Lower lobe of right lung (tissue), 2 donors: ENCODE data around the gene KIF27. TPM values are rescaled to one million over a fixed set of nuclear protein-coding genes. Genes with fewer than 3 reads are reported as not detected.
A peak's percentile ranks its signal among the peaks of the same experiment; 100 is the strongest.

Source experiments
- ATAC-seq, 2 donors: fragments of 200-7000 bp; cut with Tn5 transposase; one replicate each; pipeline ENCODE4 v1.9.1; 2020 to 2022; ENCODE audit warnings: mild to moderate bottlenecking in 2 of 2, moderate library complexity in 2 of 2
- DNase-seq: peaks from one replicate; pipeline ENCODE4 v3.0.0-alpha.2; 2020
- H3K27ac ChIP-seq: fragments of 200-600 bp; one replicate; pipeline ENCODE4 v1.8.0; 2022
- H3K27me3 ChIP-seq: fragments of 200-600 bp; one replicate; pipeline ENCODE4 v1.8.0; 2022; ENCODE audit warnings: low read depth
- H3K36me3 ChIP-seq: fragments of 200-600 bp; one replicate; pipeline ENCODE4 v1.8.0; 2022; ENCODE audit warnings: mild to moderate bottlenecking
- H3K4me1 ChIP-seq: fragments of 200-600 bp; one replicate; pipeline ENCODE4 v1.8.0; 2022
- H3K4me3 ChIP-seq: fragments of 200-600 bp; one replicate; pipeline ENCODE4 v1.8.0; 2022; ENCODE audit warnings: mild to moderate bottlenecking
- H3K9me3 ChIP-seq: fragments of 200-600 bp; one replicate; pipeline ENCODE4 v1.8.0; 2022
- intact Hi-C: fragments of 100-400 bp; cut with DNase I; formaldehyde crosslinking; loops from one replicate; pipeline ENCODE4 v1.11.0; 2022
- total RNA-seq: library from RNA; stranded (reverse); fragmentation: NEBNext Ultra II Directional; extraction: Animal tissue kit (Norgen Biotek cat#: 25700); gene quantifications from one replicate; pipeline ENCODE4 v1.2.1, GENCODE V29; 2021
- TF ChIP-seq, protein P1 (sequence below): fragments of 200-600 bp; IDR thresholded peaks from one replicate; pipeline ENCODE4 v1.8.0; 2022; ENCODE audit warnings: antibody characterized with exemption, mild to moderate bottlenecking
- donor health status: DM: no; HTN: yes; CAD: no; lungs with severe emphysema.

KIF27 gene
- total RNA-seq, 1 donor from 2014 or later = 10.4 TPM

DNA sequence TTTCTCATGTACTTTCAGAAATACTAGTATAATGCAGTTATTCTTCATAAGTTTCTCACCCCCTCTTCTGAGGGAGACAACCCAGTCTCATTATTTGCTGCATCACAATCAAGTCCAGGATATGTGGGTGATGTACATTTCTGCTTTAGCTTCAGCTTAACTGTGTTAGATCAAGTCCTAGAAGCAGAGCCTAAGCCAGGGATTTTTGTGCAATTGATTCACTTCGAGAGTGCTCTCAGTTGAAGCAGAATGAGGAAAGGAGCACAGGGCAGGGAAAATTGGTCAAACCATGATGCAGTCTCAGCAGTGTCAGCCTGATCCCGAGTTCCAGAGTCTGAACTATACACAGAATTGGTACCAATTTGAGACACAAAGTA, 43.7 kb upstream of the KIF27 start:
- intact Hi-C loops = no loop called here
- Histone ChIP-seq H3K4me3 (no peak overlapping the region), H3K9me3 (no peaks in the 10 kb centered on the region), H3K27me3 (no peaks in the 10 kb centered on the region), H3K36me3 (peaks cover 42% of the 10 kb centered on the region), H3K4me1 (peaks cover 4% of the 10 kb centered on the region), H3K27ac (no peak overlapping the region)
- ATAC-seq (peak in 1 of 2 donors; percentile 8), DNase-seq (no peak)
- TF ChIP-seq, protein P1, sequence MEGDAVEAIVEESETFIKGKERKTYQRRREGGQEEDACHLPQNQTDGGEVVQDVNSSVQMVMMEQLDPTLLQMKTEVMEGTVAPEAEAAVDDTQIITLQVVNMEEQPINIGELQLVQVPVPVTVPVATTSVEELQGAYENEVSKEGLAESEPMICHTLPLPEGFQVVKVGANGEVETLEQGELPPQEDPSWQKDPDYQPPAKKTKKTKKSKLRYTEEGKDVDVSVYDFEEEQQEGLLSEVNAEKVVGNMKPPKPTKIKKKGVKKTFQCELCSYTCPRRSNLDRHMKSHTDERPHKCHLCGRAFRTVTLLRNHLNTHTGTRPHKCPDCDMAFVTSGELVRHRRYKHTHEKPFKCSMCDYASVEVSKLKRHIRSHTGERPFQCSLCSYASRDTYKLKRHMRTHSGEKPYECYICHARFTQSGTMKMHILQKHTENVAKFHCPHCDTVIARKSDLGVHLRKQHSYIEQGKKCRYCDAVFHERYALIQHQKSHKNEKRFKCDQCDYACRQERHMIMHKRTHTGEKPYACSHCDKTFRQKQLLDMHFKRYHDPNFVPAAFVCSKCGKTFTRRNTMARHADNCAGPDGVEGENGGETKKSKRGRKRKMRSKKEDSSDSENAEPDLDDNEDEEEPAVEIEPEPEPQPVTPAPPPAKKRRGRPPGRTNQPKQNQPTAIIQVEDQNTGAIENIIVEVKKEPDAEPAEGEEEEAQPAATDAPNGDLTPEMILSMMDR = no peak

DNA sequence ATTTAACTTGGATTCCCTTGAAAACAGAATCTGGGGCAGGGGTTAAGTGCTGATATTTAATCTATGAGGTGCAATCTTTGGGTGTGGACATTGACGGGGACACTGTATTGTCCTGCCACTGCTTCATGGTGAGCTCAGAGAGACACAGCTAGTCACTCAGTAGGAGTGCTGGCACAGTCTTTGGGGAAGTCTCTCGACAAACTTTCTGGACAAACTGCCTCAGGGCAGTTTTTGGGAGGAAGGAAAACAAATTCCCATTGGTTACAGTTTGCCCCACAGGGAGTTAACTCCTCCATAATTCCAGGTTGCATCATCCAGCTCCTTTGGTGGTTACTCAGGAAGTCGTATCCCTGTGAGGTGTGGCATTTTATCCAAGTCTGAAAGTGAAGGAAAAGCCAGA, 40.9 kb upstream of the KIF27 start:
- Histone ChIP-seq H3K9me3 (no peaks in the 10 kb centered on the region), H3K27me3 (no peaks in the 10 kb centered on the region), H3K36me3 (peaks cover 14% of the 10 kb centered on the region), H3K4me3 (no peak overlapping the region), H3K27ac (no peak overlapping the region), H3K4me1 (peaks cover 6% of the 10 kb centered on the region)
- no peak for ATAC-seq
- no peak for DNase-seq
- TF ChIP-seq, protein P1 = no peak
- intact Hi-C loops = no loop called here

DNA sequence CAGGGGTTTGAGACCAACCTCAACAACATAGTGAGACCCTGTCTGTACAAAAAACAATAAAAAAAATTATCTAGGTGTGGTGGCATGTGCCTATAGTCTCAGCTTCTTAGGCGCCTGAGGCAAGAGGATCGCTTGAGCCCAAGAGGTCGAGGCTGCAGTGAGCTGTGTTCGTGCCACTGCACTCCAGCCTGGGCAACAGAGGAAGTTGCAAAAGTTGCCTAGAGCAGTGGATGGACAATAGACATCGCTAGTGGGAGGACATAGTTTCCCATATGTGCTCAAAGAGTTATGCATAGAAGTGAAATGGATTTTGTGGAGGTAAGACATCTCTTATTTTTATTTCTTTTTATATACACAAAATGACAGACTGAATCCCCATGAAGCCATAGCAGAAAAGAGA, 39.8 kb upstream of the KIF27 start:
- intact Hi-C loops = no loop called here
- Histone ChIP-seq H3K27ac (no peak overlapping the region), H3K9me3 (no peaks in the 10 kb centered on the region), H3K4me1 (peaks cover 9% of the 10 kb centered on the region), H3K36me3 (peaks cover 2% of the 10 kb centered on the region), H3K27me3 (no peaks in the 10 kb centered on the region), H3K4me3 (no peak overlapping the region)
- DNase-seq (no peak), ATAC-seq (no peak)
- TF ChIP-seq, protein P1 = no peak

DNA sequence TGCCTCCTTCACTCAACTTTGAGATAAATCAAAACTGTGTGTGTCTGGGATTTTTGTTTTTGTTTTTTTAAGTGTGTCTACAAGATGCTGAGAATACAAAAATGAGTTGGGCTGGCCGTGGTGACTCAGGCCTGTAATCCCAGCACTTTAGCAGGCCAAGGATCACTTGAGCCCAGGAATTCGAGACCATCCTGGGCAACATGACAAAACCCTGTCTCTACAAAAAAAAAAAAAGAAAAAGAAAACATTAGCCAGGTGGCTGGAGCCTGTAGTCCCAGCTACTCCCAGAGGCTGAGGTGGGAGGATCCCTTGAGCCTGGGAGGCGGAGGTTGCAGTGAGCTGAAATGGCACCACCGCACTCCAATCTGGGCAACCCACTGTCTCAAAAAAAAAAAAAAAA, 37.8 kb upstream of the KIF27 start:
- TF ChIP-seq, protein P1 = no peak
- peaks cover 4% of the 10 kb centered on the region for H3K36me3 ChIP-seq
- no peak for ATAC-seq

GRCh38 chr9:83957248-83957513, 35.9 kb upstream of the KIF27 start:
- peak overlapping the region; percentile 77 for H3K4me3 ChIP-seq
- DNase-seq (no peak), ATAC-seq (peak in 1 of 2 donors; percentile 13)
- H3K27me3 ChIP-seq = no peaks in the 10 kb centered on the region
- H3K4me1 ChIP-seq = peaks cover 18% of the 10 kb centered on the region
- TF ChIP-seq, protein P1 = no peak
- peak overlapping the region; percentile 95 for H3K27ac ChIP-seq
- H3K36me3 ChIP-seq = peaks cover 23% of the 10 kb centered on the region
- no peaks in the 10 kb centered on the region for H3K9me3 ChIP-seq
- intact Hi-C loops = no loop called here

More for the DNA sequence above, 37.8 kb upstream of the KIF27 start:
- Histone ChIP-seq H3K27ac (no peak overlapping the region), H3K27me3 (no peaks in the 10 kb centered on the region), H3K4me3 (no peak overlapping the region), H3K9me3 (no peaks in the 10 kb centered on the region), H3K4me1 (peaks cover 18% of the 10 kb centered on the region)
- no peak for DNase-seq
- intact Hi-C loops = no loop called here
